Natural killer cell (primary cell): Measurements from ENCODE around the gene TMEM131. TPM values are rescaled to one million over a fixed set of nuclear protein-coding genes. Genes with fewer than 3 reads are reported as not detected.
"Not testable (repeated sequence)": the region's sequence is repeated elsewhere in the genome, so short reads cannot be mapped to it uniquely, and the experiment has no call there.

Experiments
- ATAC-seq, 3 donors: fragments of 150-1000 bp in 2 of 3; fragments of 200-7000 bp in 1 of 3; cut with Tn5 transposase; 1 replicate in 1 of 3; 2 replicates in 2 of 3; pipeline ENCODE4 v1.10.0; 2021; ENCODE audit warnings: mild to moderate bottlenecking in 2 of 3, moderate library complexity in 2 of 3
- DNase-seq, 2 donors: peaks; one replicate each; pipeline versions ENCODE4 v3.0.0 to v3.0.0-alpha.2; 2013 to 2021; ENCODE audit warnings: mixed read lengths in 1 of 2
- H3K27ac ChIP-seq: one replicate; pipeline ENCODE4 v1.5.1; 2013; ENCODE audit warnings: mild to moderate bottlenecking, low read length
- H3K27me3 ChIP-seq: one replicate; pipeline ENCODE4 v1.6.1; 2013; ENCODE audit warnings: low read length; ENCODE audit not compliant: control insufficient read depth, insufficient read depth
- H3K36me3 ChIP-seq: one replicate; pipeline ENCODE4 v1.6.1; 2013; ENCODE audit warnings: low read length; ENCODE audit not compliant: control insufficient read depth, insufficient read depth
- H3K4me1 ChIP-seq: one replicate; pipeline ENCODE4 v1.6.1; 2013; ENCODE audit warnings: low read length; ENCODE audit not compliant: control insufficient read depth, insufficient read depth
- H3K4me3 ChIP-seq: one replicate; pipeline ENCODE4 v1.5.1; 2013; ENCODE audit warnings: low read length
- H3K9me3 ChIP-seq: one replicate; pipeline ENCODE4 v1.6.1; 2013; ENCODE audit warnings: low read length; ENCODE audit not compliant: control insufficient read depth, insufficient read depth
- H3K27ac Mint-ChIP-seq, 2 donors: one replicate each; pipeline ENCODE4 v1.8.0; 2022; ENCODE audit warnings: mild to moderate bottlenecking in 2 of 2, mixed read lengths in 2 of 2, moderate library complexity in 1 of 2
- H3K27me3 Mint-ChIP-seq, 2 donors: one replicate each; pipeline ENCODE4 v1.8.0; 2022; ENCODE audit warnings: low read depth in 2 of 2, mixed read lengths in 2 of 2
- H3K36me3 Mint-ChIP-seq: one replicate; pipeline ENCODE4 v1.8.0; 2022; ENCODE audit warnings: mixed read lengths
- H3K4me1 Mint-ChIP-seq, 2 donors: one replicate each; pipeline ENCODE4 v1.8.0; 2022; ENCODE audit warnings: mixed read lengths in 2 of 2
- H3K4me3 Mint-ChIP-seq: one replicate; pipeline ENCODE4 v1.8.0; 2022; ENCODE audit warnings: mild to moderate bottlenecking, moderate library complexity, mixed read lengths
- H3K9me3 Mint-ChIP-seq, 2 donors: one replicate each; pipeline ENCODE4 v1.8.0; 2022; ENCODE audit warnings: mixed read lengths in 2 of 2
- WGBS: methylation state at CpG from one replicate; pipeline ENCODE4 v1.1.7; 2013; ENCODE audit warnings: missing lambda C conversion rate; ENCODE audit not compliant: insufficient coverage; 5-methylcytosine and 5-hydroxymethylcytosine counted together
- intact Hi-C: fragments of 100-400 bp; cut with micrococcal nuclease; formaldehyde crosslinking; loops from one replicate; pipeline ENCODE4 v1.14.2; 2022
- total RNA-seq, 4 donors: library from RNA; stranded (reverse); fragments of 120-200 nt in 1 of 4; gene quantifications; one replicate each; pipeline versions ENCODE4 v1.2.3 to v1.2.4, GENCODE V29; 2013 to 2022
- TF ChIP-seq, protein P1 (sequence below): fragments of 200-600 bp; IDR thresholded peaks from one replicate; pipeline ENCODE4 v1.8.0; 2022; ENCODE audit warnings: antibody characterized with exemption

Gene TMEM131
- total RNA-seq, 3 donors from 2014 or later (not counting 1 experiment from before 2014, with no cell fraction given) = 44.8 to 72.1 (median 67.1) TPM

DNA sequence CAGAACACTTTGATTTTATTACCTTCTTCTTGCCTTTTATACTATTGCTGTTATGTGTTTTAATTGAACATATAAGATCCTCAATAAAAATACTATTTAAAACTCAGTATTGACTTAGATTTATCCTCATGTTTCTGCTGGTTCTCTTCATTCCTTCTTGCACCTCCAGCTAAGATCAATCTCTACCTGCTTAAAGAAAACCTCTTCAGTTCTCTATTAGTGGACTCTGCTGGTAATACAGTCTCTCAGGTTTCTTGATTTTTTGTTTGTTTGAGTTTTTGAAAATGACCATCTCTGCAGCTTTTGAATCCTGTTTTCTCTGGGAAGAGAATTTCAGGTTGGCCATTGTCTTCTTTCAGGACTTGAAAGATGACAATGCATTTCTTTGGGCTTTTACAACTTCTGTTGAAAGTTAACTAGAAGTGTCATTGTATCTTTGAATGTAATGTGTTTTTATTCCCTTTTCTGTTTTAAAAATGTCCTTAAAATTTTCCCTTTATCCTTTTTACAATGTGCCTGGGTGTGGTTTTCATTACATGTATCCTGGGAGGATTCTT, 29.8 kb upstream of the TMEM131 start:
- Histone ChIP-seq H3K4me3 (no peak overlapping the region), H3K9me3 (no peaks in the 10 kb centered on the region), H3K27me3 (no peaks in the 10 kb centered on the region), H3K27ac (no peak overlapping the region), H3K4me1 (peaks cover 35% of the 10 kb centered on the region), H3K36me3 (no peaks in the 10 kb centered on the region)
- Mint-ChIP-seq H3K4me3 (peak overlapping the region; percentile 51), H3K36me3 (no peaks in the 10 kb centered on the region), H3K27me3 (peaks cover 0 to 6% of the 10 kb centered on the region in 2 donors), H3K9me3 (no peaks in the 10 kb centered on the region), H3K4me1 (peaks cover 34 to 46% of the 10 kb centered on the region in 2 donors), H3K27ac (peak overlapping the region in 1 of 2 donors; percentile 3)
- no peak for DNase-seq
- TF ChIP-seq, protein P1, sequence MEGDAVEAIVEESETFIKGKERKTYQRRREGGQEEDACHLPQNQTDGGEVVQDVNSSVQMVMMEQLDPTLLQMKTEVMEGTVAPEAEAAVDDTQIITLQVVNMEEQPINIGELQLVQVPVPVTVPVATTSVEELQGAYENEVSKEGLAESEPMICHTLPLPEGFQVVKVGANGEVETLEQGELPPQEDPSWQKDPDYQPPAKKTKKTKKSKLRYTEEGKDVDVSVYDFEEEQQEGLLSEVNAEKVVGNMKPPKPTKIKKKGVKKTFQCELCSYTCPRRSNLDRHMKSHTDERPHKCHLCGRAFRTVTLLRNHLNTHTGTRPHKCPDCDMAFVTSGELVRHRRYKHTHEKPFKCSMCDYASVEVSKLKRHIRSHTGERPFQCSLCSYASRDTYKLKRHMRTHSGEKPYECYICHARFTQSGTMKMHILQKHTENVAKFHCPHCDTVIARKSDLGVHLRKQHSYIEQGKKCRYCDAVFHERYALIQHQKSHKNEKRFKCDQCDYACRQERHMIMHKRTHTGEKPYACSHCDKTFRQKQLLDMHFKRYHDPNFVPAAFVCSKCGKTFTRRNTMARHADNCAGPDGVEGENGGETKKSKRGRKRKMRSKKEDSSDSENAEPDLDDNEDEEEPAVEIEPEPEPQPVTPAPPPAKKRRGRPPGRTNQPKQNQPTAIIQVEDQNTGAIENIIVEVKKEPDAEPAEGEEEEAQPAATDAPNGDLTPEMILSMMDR = no peak
- ATAC-seq = no peak
- intact Hi-C loops = no loop called here

DNA sequence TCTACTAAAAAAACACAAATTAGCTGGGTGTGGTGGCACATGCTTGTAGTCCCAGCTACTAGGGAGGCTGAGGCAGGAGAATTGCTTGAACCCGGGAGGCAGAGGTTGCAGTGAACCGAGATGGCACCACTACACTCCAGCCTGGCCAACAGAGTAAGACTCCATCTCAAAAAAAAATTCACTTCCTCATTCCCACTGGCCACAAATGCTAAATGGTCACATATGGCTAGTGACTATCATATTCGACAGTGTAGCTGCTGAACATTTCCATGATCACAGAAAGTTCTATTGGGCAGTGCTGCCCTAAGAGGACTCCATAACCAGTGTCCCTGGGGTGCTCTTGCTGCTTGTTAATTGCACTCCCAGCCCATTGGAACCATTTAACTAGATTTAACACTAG, 26.3 kb upstream of the TMEM131 start:
- H3K4me3 ChIP-seq, intact Hi-C loops, DNase-seq, H3K36me3 ChIP-seq, H3K27ac ChIP-seq, H3K27ac Mint-ChIP-seq, H3K27me3 Mint-ChIP-seq, H3K27me3 ChIP-seq, ATAC-seq, H3K9me3 Mint-ChIP-seq, H3K9me3 ChIP-seq, H3K4me3 Mint-ChIP-seq, H3K36me3 Mint-ChIP-seq: not testable (repeated sequence)
- H3K4me1 Mint-ChIP-seq = peaks cover 15 to 17% of the 10 kb centered on the region in 2 donors
- peaks cover 12% of the 10 kb centered on the region for H3K4me1 ChIP-seq
- 95% methylated on average over 3 of the region's 3 CpGs for WGBS

DNA sequence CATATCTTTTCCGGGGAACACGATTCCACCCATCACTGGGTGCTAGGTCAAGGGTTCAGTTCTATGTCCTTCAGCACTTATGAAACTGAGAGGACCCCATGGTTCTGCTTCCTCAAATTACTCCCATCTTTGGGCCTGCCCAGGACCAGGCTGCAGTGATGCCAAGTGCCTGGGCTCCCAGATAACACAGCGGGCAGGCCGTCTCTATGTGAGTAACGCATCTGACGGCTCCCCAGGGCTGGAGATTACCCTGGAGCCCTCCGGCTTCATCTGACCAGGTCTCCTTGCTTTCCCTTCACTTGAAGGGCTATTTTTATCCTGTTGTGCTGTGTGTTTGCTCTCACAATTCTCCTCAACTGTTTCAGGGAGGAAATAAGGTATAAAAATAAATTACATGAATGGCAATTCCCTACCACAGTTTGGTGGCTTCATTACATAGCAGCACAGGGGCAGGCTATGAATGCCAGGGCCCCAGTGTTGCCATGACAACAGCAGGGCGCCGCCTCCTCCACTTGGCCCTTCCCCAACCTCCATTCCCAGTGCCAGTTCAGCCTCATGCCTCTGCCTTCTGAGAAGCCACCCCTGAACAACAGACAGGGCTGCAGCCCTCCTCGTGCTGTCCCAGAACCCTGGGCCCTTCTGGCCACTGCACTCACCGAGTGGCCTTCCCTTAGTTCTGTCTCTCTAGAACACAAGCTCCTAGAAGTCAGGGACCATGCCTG, 25.4 kb upstream of the TMEM131 start:
- no peak overlapping the region for H3K4me3 ChIP-seq
- no peaks in the 10 kb centered on the region for H3K9me3 Mint-ChIP-seq
- no peak overlapping the region for H3K27ac ChIP-seq
- H3K4me3 Mint-ChIP-seq = no peak overlapping the region
- intact Hi-C loops = no loop called here
- H3K27me3 Mint-ChIP-seq = peaks cover 0 to 6% of the 10 kb centered on the region in 2 donors
- DNase-seq = no peak
- TF ChIP-seq, protein P1 = no peak
- no peaks in the 10 kb centered on the region for H3K36me3 Mint-ChIP-seq
- 93% methylated on average over 11 of the region's 11 CpGs for WGBS
- no peak overlapping the region for H3K27ac Mint-ChIP-seq
- H3K9me3 ChIP-seq = no peaks in the 10 kb centered on the region
- peaks cover 6% of the 10 kb centered on the region for H3K4me1 ChIP-seq
- ATAC-seq = no peak
- H3K36me3 ChIP-seq = no peaks in the 10 kb centered on the region
- H3K4me1 Mint-ChIP-seq = peaks cover 6 to 8% of the 10 kb centered on the region in 2 donors
- H3K27me3 ChIP-seq = no peaks in the 10 kb centered on the region

DNA sequence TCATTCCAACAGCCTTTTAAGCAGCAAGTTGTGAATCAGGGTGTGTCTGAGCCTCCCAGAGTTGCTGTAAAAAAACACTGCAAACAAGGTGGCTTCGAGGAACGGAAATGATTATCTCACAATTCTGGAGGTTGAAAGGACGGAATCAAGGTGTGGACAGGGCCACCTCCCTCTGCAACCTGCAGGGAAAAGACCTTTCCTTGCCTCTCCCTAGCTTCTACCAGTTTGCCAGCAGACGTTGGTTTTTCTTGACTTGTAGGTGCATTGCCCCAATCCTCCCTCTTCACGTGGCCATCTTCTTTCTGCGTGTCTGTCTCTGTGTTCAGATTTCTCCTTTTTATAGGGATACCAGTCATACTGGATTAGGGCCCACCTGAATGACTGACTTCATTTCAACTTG, 24.8 kb upstream of the TMEM131 start:
- H3K4me3 ChIP-seq = no peak overlapping the region
- DNase-seq (no peak), ATAC-seq (no peak)
- H3K9me3 Mint-ChIP-seq = no peaks in the 10 kb centered on the region
- peaks cover 0 to 2% of the 10 kb centered on the region in 2 donors for H3K4me1 Mint-ChIP-seq
- H3K27ac Mint-ChIP-seq = no peak overlapping the region
- TF ChIP-seq, protein P1 = no peak
- 97% methylated on average over 6 of the region's 6 CpGs for WGBS
- no peaks in the 10 kb centered on the region for H3K36me3 Mint-ChIP-seq
- intact Hi-C loops = no loop called here
- H3K27me3 ChIP-seq = no peaks in the 10 kb centered on the region
- no peak overlapping the region for H3K27ac ChIP-seq
- H3K27me3 Mint-ChIP-seq = peaks cover 0 to 6% of the 10 kb centered on the region in 2 donors
- H3K36me3 ChIP-seq = no peaks in the 10 kb centered on the region
- H3K4me1 ChIP-seq = peaks cover 7% of the 10 kb centered on the region
- no peaks in the 10 kb centered on the region for H3K9me3 ChIP-seq
- H3K4me3 Mint-ChIP-seq = no peak overlapping the region
